DND-41 (cell line): ENCODE results near the gene SMIM9.

ENCODE experiments used
- ATAC-seq: fragments of 200-7000 bp; cut with Tn5 transposase; 3 replicates; pipeline ENCODE4 v1.9.1; 2021; ENCODE audit warnings: low read depth; ENCODE audit not compliant: insufficient read depth
- DNase-seq: peaks from one replicate; pipeline ENCODE4 v3.0.0-alpha.2; 2020
- H2AFZ ChIP-seq: 2 replicates; pipeline ENCODE4 v1.6.0; 2012; ENCODE audit warnings: low read depth, low read length
- H3K27ac ChIP-seq: 2 replicates; pipeline ENCODE4 v1.5.1; 2012; ENCODE audit warnings: low read length, inconsistent platforms
- H3K27me3 ChIP-seq: fragments of 200-600 bp; sonication (generic); 2 replicates; pipeline ENCODE4 v1.6.0; 2012; ENCODE audit warnings: low read length, mild to moderate bottlenecking, inconsistent platforms; ENCODE audit not compliant: insufficient read depth, poor library complexity
- H3K36me3 ChIP-seq: 2 replicates; pipeline ENCODE4 v1.5.1; 2012; ENCODE audit warnings: low read length, inconsistent platforms; ENCODE audit not compliant: insufficient read depth
- H3K4me1 ChIP-seq: 2 replicates; pipeline ENCODE4 v1.5.1; 2012; ENCODE audit warnings: mild to moderate bottlenecking, low read length; ENCODE audit not compliant: insufficient read depth
- H3K4me2 ChIP-seq: 2 replicates; pipeline ENCODE4 v1.6.0; 2012; ENCODE audit warnings: mild to moderate bottlenecking, moderate library complexity, low read length, inconsistent platforms; ENCODE audit not compliant: insufficient read depth
- H3K4me3 ChIP-seq, 2 experiments: fragments of 200-600 bp in 1 of 2; shearing (Covaris generic) in 1 of 2; 2 replicates each; pipeline ENCODE4 v1.5.1; 2012 to 2016; ENCODE audit warnings: inconsistent platforms in 2 of 2, low read length in 2 of 2, mild to moderate bottlenecking in 2 of 2, low read depth in 1 of 2, moderate library complexity in 1 of 2
- H3K79me2 ChIP-seq: 2 replicates; pipeline ENCODE4 v1.6.0; 2012; ENCODE audit warnings: low read length, inconsistent platforms; ENCODE audit not compliant: insufficient read depth
- H3K9ac ChIP-seq: 2 replicates; pipeline ENCODE4 v1.6.0; 2012; ENCODE audit warnings: low read depth, mild to moderate bottlenecking, inconsistent platforms, low read length, moderate library complexity
- H3K9me3 ChIP-seq: 2 replicates; pipeline ENCODE4 v1.5.1; 2012; ENCODE audit warnings: low read length, moderate library complexity, mild to moderate bottlenecking, inconsistent platforms; ENCODE audit not compliant: insufficient read depth, severe bottlenecking
- H4K20me1 ChIP-seq: 2 replicates; pipeline ENCODE4 v1.6.0; 2012; ENCODE audit warnings: low read length; ENCODE audit not compliant: insufficient read depth
- CTCF ChIP-seq: IDR thresholded peaks from 2 replicates; pipeline ENCODE4 v1.5.1; 2012; ENCODE audit warnings: borderline replicate concordance, low read length, moderate library complexity, mild to moderate bottlenecking; ENCODE audit not compliant: poor library complexity, severe bottlenecking; ENCODE audit errors: extremely low read depth
- EZH2 ChIP-seq: IDR thresholded peaks from 3 replicates; pipeline ENCODE4 v1.6.1; 2012; ENCODE audit warnings: borderline replicate concordance, low read depth, mild to moderate bottlenecking, moderate library complexity, low read length, inconsistent platforms; ENCODE audit not compliant: severe bottlenecking

The SMIM9 gene

GRCh38 chrX:154800478-154801210 lies 33.8 kb downstream of the SMIM9 start:
- H3K9me3 ChIP-seq: no peaks in the 10 kb centered on the region
- peak overlapping the region in 1 of 2 experiments; percentile 51; a peak in 1 of 4 replicates for H3K4me3 ChIP-seq
- H3K4me1 ChIP-seq: peaks cover 57% of the 10 kb centered on the region
- peak overlapping the region; percentile 51 for H3K9ac ChIP-seq
- H4K20me1 ChIP-seq: no peaks in the 10 kb centered on the region
- H3K27ac ChIP-seq: peak overlapping the region; percentile 74
- no peak for DNase-seq
- no peaks in the 10 kb centered on the region for H3K27me3 ChIP-seq
- no peak overlapping the region for H2AFZ ChIP-seq
- no peaks in the 10 kb centered on the region for H3K36me3 ChIP-seq
- H3K4me2 ChIP-seq: peak overlapping the region; percentile 66
- no peak for ATAC-seq
- no peak for TF ChIP-seq EZH2
- no peak for TF ChIP-seq CTCF
- H3K79me2 ChIP-seq: peaks cover 63% of the 10 kb centered on the region

- H3K4me3 ChIP-seq: peak overlapping the region in 1 of 2 experiments; percentile 51; a peak in 2 of 4 replicates
- peak overlapping the region; percentile 66 for H3K4me2 ChIP-seq
- ATAC-seq (peak; percentile 75), DNase-seq (peak; percentile 75)
- peaks cover 59% of the 10 kb centered on the region for H3K79me2 ChIP-seq
- no peaks in the 10 kb centered on the region for H3K9me3 ChIP-seq
- peak overlapping the region; percentile 56 for H2AFZ ChIP-seq
- H3K27ac ChIP-seq: peak overlapping the region; percentile 74
- peaks cover 56% of the 10 kb centered on the region for H3K4me1 ChIP-seq
- H3K9ac ChIP-seq: peak overlapping the region; percentile 51
- H4K20me1 ChIP-seq: no peaks in the 10 kb centered on the region
- TF ChIP-seq EZH2 (no peak), CTCF (no peak)
- H3K27me3 ChIP-seq: no peaks in the 10 kb centered on the region
- H3K36me3 ChIP-seq: no peaks in the 10 kb centered on the region
These were observed 34.7 kb downstream of the SMIM9 start for GRCh38 chrX:154799556-154800348.

- Histone ChIP-seq H3K4me3 (no peak overlapping the region), H3K36me3 (peaks cover 2% of the 10 kb centered on the region; the same call in 1 of the 2 replicates), H4K20me1 (peaks cover 3% of the 10 kb centered on the region; the same call in 1 of the 2 replicates), H3K9me3 (no peaks in the 10 kb centered on the region), H3K79me2 (peaks cover 55% of the 10 kb centered on the region), H3K27me3 (no peaks in the 10 kb centered on the region), H2AFZ (no peak overlapping the region), H3K9ac (no peak overlapping the region), H3K4me2 (no peak overlapping the region), H3K27ac (no peak overlapping the region), H3K4me1 (peaks cover 33% of the 10 kb centered on the region)
- ATAC-seq (no peak), DNase-seq (no peak)
- TF ChIP-seq CTCF (no peak), EZH2 (no peak)
These were observed 37.5 kb downstream of the SMIM9 start for GRCh38 chrX:154797006-154797405.
